GM19240 (cell line): ENCODE measurements around the gene HELZ.
"Not testable (repeated sequence)": the region's sequence is repeated elsewhere in the genome, so short reads cannot be mapped to it uniquely, and the experiment has no call there.

ENCODE experiments used
- DNase-seq: peaks from one replicate; pipeline ENCODE4 v3.0.0; 2011; ENCODE audit warnings: low spot score; ENCODE audit not compliant: insufficient read length

The HELZ gene

DNA sequence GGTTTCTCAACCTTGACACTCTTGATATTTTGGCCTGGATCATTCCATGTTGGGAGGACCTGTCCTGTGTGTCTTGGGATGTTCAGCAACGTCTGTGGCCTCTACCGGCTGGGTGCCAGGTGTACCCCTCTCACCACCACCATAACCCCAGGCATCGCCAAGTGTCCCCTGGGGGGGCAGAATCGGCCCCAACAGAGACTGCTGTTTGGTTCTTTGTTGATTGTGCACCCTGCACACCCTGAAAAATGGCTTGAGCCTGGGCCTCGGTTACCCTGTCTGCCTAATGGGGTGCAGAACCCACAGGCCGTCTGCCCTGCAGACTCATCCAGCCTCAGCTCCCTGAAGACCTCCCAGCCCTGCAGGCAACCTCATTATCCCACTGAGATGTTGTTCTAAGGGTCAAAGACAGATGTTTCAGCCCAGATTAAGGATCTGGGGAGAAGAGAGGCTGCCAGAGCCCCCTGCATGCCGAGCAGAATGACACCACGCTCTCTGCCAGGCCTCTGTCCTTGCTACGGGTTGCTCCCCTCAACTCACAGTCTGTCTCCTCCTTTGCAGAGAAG lies 191.5 kb downstream of the HELZ start:
- DNase-seq = no peak

DNA sequence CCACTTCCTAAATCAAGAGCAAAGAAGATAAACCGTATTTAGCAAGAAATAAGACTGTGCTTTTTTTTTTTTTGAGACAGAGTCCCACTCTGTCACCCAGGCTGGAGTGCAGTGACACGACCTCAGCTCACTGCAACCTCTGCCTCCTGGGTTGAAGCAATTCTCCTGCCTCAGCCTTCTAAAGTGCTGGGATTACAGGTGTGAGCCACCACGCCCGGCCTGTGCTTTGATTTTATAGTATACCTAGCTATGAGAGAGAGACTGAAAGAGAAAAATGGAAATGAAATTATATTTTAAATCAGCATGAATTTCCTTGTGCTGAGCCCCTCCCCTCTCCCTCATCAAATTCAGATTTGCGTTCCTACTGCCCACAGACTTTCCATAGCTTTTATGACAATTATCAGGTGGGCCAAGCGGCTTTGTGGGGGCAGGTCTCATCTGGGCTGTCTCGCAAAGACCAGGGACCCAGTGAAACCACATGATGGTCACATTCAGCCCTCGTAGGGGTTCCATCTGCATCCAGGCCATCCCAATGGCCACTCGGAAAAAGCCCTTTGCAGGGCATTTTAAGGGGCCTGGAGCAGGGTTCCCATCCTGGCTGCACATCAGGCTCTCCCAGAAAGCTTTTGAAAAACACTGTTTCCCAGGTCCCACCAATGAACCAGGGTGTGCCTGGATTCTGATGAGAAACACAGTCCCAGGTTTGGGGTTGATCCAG lies 192.1 kb downstream of the HELZ start:
- DNase-seq = no peak

DNA sequence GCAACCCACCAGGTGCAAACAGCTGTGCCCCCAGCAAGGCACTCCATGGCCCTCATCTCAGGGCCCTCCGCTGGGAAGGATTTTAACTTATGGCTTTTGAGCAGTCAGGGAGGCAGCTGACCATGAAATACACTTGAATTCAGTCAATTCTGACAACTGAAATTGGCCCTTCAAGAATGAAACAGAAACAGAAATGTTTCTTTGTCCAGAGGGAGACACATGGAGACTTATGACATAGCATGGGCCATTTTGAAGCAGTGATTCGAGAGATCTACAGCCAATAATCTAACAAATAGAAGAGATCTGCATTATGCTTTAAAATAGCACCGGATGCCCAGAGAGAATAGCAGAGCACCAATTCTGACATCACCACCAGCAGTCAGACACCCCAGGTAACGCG lies 193.2 kb downstream of the HELZ start:
- DNase-seq = peak; percentile 37

DNA sequence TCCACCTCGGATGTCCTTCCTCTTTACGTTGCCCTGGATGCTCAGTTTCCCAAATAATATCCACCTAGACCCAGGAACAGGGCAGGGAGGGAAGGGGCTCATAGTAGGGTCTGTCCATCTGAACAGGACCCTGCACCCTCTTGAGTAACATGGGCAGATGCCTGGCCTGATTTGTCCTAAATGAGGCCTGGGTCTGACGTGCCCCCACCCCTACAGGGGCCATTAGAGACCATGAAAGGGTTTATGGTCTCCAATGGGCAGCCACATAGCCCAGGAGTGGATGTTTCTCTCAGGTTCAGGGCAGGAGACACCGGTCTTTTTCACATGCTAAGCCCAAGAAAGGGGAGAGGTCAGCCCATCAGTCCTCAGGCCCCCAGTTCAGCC lies 193.8 kb downstream of the HELZ start:
- no peak for DNase-seq

DNA sequence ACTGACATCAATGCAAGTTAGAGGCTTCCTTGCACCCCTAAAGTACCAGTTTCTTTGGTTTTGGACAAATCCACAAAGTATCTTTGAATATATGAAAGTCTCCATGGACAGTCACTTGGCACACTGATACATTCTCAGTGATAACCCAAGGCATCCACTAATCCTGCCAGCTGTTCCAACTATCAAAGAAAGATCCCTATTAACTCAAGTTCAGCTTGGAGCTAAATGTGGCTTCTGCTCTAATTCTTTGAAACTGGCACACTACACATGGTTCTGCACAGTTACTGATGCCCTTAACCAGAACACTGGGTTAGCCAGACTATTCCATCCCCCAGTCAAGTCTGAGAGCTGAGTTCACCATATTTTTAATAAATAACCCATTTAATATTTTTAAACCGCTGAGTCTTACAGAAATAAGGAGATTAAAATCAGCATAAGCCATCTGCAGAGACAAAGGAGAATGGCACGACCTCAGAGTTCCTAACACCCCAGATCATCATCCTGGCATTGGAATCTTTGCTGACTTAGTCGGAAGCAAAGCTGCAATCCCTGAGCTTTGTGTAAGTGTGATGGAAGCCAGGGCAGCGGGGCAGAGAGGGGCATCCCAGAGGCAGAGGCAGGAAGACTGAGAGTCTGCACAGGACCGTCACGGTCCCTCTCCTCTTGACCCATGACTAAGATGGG lies 194.4 kb downstream of the HELZ start:
- no peak for DNase-seq

DNA sequence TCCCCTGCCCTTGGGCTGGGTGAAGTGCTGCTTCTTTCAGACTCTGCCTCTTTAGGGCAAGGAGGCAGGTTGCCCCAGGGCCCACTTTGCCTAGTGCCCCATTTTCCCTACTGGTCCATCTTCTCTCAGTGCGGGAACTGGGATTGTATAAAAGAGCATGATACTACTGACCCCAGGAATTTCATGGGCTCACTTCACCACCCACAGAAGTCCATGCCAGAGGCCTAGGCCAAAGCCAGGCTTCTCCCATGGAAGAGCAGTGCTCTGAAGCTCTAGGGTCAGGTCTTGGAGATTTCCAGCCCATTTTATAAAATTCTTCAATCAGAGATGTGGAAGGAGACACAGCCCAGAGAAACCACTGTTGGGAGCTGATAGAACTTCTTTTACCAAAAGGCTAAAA lies 194.9 kb downstream of the HELZ start:
- no peak for DNase-seq

DNA sequence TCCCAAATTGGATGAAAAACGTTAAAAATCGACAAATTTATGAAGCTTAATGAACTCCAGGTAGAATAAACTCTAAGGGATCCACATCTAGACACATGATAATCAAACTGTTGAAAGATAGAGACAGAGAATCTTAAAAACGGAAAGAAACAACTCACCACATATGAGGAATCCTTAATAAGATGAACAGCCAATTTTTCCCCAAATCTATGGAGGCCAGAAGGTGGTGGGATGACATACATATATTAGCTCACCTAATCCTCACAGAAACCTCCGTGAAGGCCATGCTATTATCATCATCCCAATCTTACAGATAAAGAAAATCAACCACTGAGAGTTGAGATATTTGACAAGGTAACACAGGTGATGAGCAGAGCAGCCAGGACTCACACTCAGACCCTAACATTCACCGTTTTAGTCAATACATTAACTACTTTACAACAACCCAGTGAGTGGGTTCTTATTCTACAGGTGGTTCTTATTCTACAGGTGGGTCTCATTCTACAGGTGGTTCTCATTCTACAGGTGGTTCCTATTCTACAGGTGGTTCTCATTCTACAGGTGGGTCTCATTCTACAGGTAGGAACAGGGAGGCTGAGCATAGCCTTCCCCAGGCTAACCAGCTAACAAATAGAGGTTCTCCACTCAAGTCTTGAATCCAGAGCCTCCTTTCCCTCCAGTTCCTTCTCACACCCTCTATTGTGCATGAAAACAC lies 195.8 kb downstream of the HELZ start:
- DNase-seq = no peak

DNA sequence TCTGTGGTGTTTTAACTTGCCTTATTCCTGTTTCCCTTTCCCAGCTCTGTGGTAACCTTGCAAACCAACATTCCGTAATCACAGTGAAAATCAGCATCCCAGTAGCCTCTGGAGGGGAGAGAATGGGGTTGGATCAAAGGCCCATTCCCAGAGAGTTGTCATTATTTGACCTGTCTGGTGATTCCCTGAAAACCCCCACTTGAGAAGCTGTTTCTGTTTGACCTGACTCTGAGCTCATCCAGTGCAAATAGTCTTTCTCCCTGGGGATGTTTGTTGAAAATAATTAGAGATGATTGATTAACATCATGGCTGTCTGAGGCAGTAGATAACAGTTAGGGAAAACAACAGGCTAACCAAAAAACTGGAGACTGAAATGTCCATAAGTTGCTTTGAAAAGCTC lies 197.6 kb downstream of the HELZ start:
- no peak for DNase-seq

DNA sequence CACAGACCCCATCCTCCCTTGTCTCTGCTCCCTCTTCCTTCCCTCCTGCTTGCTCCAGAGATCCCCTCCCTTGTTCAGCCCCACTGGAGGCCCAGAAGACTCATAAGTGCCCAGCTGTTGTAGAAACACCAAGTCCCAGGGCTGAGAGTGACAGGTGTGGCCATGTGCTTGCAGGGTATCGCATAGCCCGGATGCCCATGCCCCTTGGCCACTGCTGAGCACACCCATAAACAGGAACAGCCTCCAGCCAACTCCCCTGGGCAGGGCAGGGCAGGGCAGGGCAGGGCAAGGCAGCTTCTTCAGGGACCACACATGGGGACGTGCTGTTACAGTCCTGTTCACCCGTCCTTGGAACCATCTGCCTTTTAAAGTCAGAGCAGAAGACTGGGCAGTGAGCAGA lies 198.6 kb downstream of the HELZ start:
- no peak for DNase-seq

DNA sequence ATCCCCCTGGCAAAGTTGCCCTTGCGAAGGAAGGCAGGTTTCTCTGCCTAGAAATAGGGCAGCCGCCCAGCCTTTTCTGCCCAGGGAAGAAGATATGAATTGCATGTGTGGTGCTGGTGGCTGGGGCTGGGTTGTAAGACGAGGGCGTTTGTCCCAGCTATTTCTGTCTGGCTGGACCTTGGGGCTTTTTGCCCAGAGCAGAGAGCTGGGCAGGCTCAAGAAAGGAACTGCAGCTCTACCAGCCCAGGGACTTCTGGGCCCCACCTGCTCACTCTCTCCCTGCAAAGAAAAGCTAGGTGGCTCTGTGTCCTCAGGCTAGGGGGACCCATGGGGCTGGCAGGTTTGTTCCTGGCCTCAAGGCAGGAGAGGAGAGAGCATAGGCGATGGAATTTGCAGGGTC lies 200.1 kb downstream of the HELZ start:
- DNase-seq = no peak

DNA sequence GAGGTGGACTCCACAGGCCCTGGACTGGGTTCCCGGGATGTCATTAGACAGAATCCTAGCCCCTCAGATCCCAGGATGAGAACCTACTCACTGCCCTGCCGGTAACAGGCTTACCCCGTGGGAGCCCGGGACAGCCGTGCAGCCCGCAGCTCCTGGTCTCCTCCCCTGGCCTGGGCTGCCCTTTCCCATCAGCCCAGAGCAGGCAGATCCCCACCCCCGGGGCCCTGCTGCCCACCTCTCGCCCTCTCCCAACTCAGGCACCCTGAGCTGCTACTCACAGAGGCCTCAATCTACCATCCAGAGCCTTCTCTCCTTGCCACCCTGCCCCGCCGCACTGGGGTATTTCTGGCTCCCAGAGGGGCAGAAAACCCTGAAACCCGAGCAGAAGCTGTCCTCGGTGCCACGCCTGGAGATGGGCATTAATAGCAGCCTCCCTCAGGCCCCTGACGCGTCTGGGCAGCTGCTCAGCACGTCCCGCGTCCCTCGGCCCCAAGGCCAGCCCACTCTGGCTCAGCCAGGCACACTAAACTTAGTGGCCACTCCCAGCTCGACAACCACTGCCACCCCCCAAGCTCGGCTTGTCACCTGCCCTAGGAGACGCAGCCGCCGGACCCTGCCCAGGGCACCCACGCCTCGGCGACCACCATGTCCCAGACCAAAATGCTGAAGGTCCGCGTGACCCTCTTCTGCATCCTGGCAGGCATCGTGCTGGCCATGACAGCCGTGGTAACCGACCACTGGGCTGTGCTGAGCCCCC lies 200.8 kb downstream of the HELZ start, which contains the start of gene CACNG1:
Gene CACNG1 (plus strand): TSS at position 539 of the 757 bp plus-strand sequence. CDS start 107 bp downstream, at position 646.
- DNase-seq = no peak

DNA sequence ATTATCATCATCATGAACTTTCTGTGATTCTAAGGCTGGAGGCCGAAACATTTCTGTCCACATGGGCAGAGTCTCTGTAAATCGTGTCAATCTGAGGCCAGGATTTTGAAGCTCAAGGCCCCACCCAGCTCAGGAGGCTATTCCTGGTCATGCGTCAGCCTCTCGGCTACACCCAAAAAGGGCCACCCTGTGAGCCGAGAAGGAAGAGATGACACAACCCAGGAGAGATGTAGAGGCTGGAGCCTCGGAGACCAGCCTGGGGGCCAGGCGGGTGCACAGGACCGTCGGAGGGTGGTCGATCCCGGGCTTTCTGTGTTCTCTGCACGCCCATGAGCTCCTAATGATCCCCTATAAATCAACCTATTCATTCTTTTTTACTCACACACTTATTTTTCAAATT lies 201.7 kb downstream of the HELZ start:
- DNase-seq = no peak

DNA sequence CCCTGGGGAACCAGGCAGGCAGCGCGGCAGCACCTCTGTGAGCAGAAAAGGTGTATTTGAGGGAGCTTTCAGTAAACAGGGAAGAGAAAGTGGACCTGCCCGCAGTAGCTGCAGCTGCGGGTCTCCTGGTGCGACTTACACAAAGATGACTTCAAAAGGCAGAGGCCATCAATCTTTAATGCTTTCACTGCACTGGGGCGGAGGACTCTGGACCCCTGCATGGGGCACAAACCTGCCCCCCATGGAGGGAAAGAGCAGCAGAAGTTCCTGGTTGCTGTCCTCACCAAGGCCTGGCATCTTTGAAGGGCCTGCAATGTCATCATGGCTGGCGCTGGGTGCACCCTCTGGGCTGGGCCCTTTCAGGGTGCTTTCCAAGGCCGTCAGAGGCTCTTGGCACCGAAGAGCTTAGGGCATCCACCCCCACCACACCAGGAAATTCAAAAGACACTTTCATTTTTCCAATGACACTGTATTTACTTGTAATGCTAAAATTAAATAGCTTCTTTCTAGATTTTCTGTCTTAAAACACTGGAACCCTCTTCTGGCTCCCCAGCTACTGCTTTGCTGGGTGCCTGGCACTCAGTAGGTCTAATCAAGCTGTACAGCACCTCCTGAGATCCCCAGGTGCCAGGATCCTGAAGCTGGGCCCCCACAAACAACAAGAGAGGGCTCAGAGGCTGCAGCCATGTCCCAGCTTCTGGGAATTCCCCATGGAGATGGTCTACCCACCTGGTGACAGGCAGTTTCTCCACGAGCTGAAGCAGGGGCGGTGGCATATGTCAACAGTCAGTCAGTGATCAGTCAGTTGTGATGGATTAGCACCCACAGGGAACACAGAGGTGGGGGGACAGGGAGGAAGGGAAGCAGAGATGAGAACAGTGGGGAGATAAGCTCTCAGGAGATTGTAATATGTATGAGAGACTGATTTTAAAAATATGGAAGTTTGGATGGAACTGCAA lies 202.8 kb downstream of the HELZ start:
- DNase-seq = no peak

DNA sequence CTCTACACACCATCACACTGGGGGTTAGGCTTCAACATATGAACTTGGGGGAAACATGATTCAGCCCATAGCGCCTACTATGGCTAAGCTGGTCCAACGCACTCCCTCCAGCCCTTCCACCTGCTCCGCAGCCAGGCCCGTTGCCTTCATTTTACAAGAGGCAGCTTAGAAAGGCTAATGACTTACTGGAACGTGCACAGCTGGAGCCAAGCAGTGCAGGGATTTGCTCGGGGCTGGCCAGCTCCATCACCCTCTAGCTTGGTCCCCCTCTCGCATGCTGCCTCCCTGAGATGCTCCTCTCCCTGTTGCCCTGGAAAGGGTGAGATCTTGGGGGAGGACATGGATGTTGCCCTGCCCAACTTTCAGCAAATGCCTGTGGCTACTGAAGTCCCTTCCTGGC lies 203.5 kb downstream of the HELZ start:
- no peak for DNase-seq

DNA sequence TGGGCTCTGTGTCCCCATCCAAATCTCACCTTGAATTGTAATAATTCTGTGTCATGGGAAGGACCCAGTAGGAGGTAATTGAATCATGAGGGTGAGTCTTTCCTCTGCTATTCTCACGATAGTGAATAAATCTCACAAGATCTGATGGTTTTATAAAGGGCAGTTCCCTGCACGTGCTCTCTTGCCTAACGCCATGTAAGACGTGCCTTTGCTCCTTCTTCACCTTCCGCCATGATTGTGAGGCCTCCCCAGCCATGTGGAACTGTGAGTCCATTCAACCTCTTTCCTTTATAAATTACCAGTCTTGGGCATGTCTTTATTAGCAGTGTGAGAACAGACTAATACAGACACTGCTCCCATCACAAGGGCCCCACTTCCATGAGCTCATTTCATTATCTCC lies 203.9 kb downstream of the HELZ start:
- not testable (repeated sequence) for DNase-seq

DNA sequence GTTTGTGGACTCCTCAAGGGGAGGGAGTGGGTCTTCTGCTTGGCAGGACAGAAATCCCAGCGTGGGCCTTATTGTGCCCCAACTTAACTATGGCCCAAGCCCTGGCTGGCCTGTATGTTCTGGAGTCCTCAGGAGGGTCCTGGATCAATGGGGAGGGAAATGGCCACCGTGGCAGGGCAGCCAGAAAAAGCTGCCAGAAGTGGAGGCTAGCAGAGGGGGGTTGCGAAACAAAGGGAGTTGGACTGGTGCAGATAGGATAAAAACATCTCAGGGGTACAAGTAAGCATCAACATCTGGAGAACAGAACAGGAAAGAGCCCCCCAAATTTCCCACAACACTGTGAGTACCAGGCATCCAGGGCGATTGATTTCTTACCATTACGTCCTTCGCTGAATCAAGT lies 204.3 kb downstream of the HELZ start:
- no peak for DNase-seq

DNA sequence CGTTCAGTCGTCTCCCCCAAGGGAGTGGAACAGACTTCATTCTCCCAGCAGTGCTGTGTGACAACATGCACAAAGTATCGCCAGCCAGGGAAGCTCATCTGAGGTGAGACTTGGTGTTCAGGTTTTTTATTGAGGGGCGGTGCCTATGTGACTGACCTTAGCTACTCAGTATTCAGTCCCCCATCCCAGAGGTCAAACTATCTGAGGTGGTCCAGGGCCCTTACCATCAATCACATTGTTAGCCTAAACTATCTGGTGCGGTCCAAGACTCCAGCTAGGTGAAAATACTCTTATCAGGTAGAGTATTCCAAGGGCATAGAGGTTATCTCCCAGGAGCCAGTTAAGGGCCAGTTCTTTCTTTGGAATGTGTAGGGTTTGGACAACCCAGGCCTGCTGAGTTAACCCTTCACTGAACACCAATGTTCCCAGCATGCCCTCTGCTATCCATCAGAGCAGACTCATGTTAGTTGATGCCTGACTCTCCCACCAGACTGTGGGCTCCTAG lies 206.1 kb downstream of the HELZ start:
- no peak for DNase-seq

DNA sequence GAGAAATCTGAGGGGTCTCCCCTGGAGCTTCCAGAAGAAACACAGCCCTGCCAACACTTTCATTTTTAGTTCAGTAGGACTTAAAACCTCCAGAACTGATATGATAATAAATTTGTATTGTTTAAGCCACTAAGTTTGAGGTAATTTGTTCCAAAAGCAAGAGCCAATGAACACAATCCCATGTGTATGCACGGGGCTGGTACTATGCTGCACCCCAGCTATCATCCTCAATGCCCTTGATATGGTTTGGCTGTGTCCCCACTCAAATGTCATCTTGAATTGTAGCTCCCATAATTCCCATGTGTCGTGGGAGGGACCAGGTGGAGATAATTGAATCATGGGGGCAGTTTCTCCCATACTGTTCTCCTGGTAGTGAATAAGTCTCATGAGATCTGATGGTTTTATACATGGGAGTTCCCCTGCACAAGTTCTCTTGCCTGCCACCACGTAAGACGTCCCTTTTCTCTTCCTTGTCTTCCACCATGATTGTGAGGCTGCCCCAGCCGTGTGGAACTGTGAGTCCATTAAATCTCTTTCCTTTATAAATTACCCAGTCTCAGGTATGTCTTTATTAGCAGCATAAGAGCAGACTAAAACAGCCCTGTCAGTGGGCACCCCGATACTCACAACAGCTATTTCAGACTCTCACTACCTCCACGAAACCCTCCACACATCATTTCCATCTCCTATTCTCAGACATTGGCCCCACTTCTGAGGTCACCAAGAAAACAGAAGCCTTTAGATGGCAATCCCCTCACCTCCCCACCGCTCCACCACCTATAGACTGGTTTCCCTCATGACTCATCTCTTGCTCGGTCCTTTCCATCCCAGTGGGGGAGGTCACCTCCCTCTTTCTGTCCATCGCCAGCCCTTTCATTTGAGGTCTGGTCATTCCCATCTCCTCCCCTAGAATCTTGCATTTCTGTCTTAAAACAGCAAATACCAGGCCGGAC lies 209.6 kb downstream of the HELZ start:
- DNase-seq = peak; percentile 35

DNA sequence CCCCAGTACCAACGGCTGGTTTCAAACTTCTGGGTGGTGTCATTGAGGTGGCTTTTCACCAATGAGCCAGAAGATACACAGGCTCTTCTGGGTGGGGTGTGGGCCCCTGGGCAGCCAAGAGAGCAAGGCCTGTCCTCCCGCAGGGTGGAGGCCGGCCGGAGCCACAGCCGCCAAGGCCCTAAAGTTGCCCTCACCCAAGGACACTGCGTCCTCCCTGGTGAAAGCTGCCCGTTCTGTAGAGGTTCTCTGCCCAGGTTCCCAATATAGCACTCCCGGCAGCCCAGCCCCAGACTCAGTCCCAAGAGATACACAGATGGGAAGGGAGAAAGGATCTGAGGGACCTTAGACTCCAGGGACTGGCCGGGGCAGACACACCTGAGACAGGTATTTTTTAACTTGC lies 211.4 kb downstream of the HELZ start:
- DNase-seq = no peak
